Activated B cell treated with CpG ODN at 0.5 μM for 24 hours (primary cell): ENCODE measurements around the gene MATCAP1. TPM values are rescaled to one million over a fixed set of nuclear protein-coding genes. Genes with fewer than 3 reads are reported as not detected.

ENCODE experiments used
- ATAC-seq: fragments of 200-7000 bp; cut with Tn5 transposase; one replicate; pipeline ENCODE4 v1.10.0; 2021; ENCODE audit warnings: low read depth, mild to moderate bottlenecking, moderate library complexity
- CTCF ChIA-PET: fragments of 350-600 bp; sonication (Branson Sonifier 250); formaldehyde crosslinking; loops from one replicate; lab custom pipeline; 2021; ENCODE audit warnings: antibody characterized with exemption; lab: Charles Lee
- POLR2A ChIA-PET: fragments of 350-600 bp; sonication (Branson Sonifier 250); formaldehyde crosslinking; loops from one replicate; lab custom pipeline; 2021; ENCODE audit warnings: antibody characterized with exemption; lab: Charles Lee
- DNase-seq: peaks from one replicate; pipeline ENCODE4 v3.0.0; 2022
- H3K27ac Mint-ChIP-seq: one replicate; pipeline ENCODE4 v1.8.0; 2020; ENCODE audit warnings: mixed read lengths
- H3K27me3 Mint-ChIP-seq: one replicate; pipeline ENCODE4 v1.8.0; 2021; ENCODE audit warnings: mixed read lengths
- H3K36me3 Mint-ChIP-seq: one replicate; pipeline ENCODE4 v1.8.0; 2021; ENCODE audit warnings: low read depth, mixed read lengths
- H3K4me1 Mint-ChIP-seq: one replicate; pipeline ENCODE4 v1.8.0; 2021; ENCODE audit warnings: mixed read lengths
- H3K4me3 Mint-ChIP-seq: one replicate; pipeline ENCODE4 v1.8.0; 2020; ENCODE audit warnings: mild to moderate bottlenecking, mixed read lengths
- H3K9me3 Mint-ChIP-seq: one replicate; pipeline ENCODE4 v1.8.0; 2020; ENCODE audit warnings: mixed read lengths
- CTCF ChIP-seq: fragments of 200-600 bp; IDR thresholded peaks from one replicate; pipeline ENCODE4 v1.8.0; 2022; ENCODE audit warnings: antibody characterized with exemption, mild to moderate bottlenecking
- intact Hi-C: fragments of 100-400 bp; cut with micrococcal nuclease; formaldehyde crosslinking; loops from one replicate; pipeline ENCODE4 v1.15.1; 2024
- total RNA-seq: library from RNA; stranded (reverse); gene quantifications from 2 replicates; pipeline ENCODE4 v1.2.3, GENCODE V29; 2022

MATCAP1 gene
- total RNA-seq, 1 donor from 2014 or later = 18.7 TPM

DNA sequence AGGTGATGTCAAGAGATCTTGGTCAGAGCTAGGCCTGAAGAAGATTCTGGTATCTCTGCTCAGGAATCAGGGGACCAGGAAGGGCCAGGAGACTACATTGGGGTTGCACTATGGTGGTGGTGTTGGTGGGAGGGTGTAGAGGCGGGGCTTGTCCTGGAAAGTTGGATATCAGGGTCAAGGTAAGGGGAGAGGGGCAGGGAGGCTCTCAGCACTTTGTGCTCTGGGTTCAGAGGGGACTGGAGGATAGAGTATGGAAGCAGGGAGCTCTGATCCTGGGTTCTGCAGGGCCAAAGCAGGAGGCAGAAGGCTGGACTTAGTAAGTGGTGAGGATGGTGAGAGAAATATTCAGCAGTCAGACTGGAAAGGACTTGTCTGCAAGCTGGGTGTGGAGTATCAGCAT is 10.4 kb downstream of the MATCAP1 start:
- ATAC-seq (no peak), DNase-seq (no peak)
- peaks cover 60% of the 10 kb centered on the region for H3K27me3 Mint-ChIP-seq
- intact Hi-C loops = no loop called here
- no peaks in the 10 kb centered on the region for H3K36me3 Mint-ChIP-seq
- POLR2A ChIA-PET = interaction anchor here (0.7 to 1.7 kb wide), 3 partner anchors 10 to 143 kb away, joined by 3 to 5 read pairs (median 4); no protein-coding TSS in a partner anchor
- no peaks in the 10 kb centered on the region for H3K9me3 Mint-ChIP-seq
- no peak for TF ChIP-seq CTCF
- no peak overlapping the region for H3K27ac Mint-ChIP-seq
- peaks cover 28% of the 10 kb centered on the region for H3K4me1 Mint-ChIP-seq
- peak overlapping the region; percentile 71 for H3K4me3 Mint-ChIP-seq
- CTCF ChIA-PET = interaction anchor here (1.8 kb wide), 1 partner anchor 18 kb away, joined by 6 read pairs; no protein-coding TSS in a partner anchor

- intact Hi-C loops = no loop called here
- no peak for TF ChIP-seq CTCF
- DNase-seq = no peak
- Mint-ChIP-seq H3K9me3 (no peaks in the 10 kb centered on the region), H3K27ac (no peak overlapping the region), H3K4me1 (peaks cover 27% of the 10 kb centered on the region), H3K36me3 (no peaks in the 10 kb centered on the region), H3K4me3 (peak overlapping the region; percentile 38), H3K27me3 (peaks cover 65% of the 10 kb centered on the region)
- CTCF ChIA-PET = interaction anchor here (2.9 kb wide), 1 partner anchor 16 kb away, joined by 9 read pairs; no protein-coding TSS in a partner anchor
- POLR2A ChIA-PET = no interaction called here
- no peak for ATAC-seq
These were observed 12.7 kb downstream of the MATCAP1 start for GRCh38 chr16:67170949-67171649.

DNA sequence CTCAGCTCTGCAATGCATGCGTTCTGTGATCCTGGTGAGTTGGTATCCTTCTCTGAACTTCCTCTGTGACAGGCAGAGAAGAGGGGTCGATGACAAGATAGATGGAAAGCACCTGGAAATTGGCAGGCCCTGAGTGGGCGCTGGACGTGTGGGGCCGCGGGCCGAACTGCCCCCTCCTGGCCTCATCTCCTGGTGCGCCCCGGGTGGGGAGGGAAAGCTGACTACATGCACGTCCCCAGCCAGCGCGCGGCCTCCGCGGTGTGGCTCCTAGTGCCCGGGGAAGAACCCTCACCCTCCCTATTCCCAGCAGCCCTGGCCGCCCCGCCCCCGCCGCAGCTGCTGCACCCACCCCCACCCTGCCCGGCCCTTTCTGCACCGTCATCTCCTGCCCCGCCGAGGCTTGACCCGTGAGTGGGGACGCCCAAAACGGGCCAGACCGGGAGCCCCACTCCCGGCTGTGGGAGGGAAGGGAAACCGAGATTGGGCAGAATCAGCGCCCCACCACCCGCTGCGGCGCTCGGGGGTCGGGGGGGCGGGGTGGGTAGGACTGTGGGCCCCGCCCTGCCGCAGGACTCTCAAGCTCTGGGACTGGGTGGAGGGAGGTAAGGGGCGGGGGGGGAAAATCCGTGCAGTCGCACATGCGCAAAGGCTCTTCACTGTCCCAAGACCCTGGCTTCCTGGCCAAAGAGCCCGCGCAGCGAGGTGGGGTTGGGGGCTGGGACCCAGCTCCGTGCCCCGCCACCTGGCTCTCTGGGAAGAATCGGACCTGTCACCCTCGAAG is 13.4 kb downstream of the MATCAP1 start, which contains the start of gene NOL3:
NOL3 (plus strand) TSS at position 371 of the 781 bp plus-strand sequence.
- H3K27me3 Mint-ChIP-seq = peaks cover 64% of the 10 kb centered on the region
- POLR2A ChIA-PET = interaction anchor here (0.6 to 1.4 kb wide), 2 partner anchors 10 to 16 kb away, joined by 3 to 4 read pairs; no protein-coding TSS in a partner anchor
- intact Hi-C loops = no loop called here
- H3K36me3 Mint-ChIP-seq = no peaks in the 10 kb centered on the region
- no peaks in the 10 kb centered on the region for H3K9me3 Mint-ChIP-seq
- CTCF ChIA-PET = interaction anchor here (1.0 to 2.9 kb wide), 2 partner anchors 14 to 15 kb away, joined by 3 to 9 read pairs; no protein-coding TSS in a partner anchor
- no peak for TF ChIP-seq CTCF
- ATAC-seq (peak; percentile 29), DNase-seq (no peak)
- H3K4me1 Mint-ChIP-seq = peaks cover 27% of the 10 kb centered on the region
- H3K27ac Mint-ChIP-seq = no peak within 1 kb of the TSS
- H3K4me3 Mint-ChIP-seq = peak within 1 kb of the TSS; percentile 70

- intact Hi-C loops = no loop called here
- POLR2A ChIA-PET = interaction anchor here (1.4 kb wide), 1 partner anchor 9 kb away, joined by 3 read pairs; no protein-coding TSS in a partner anchor
- no peak overlapping the region for H3K27ac Mint-ChIP-seq
- CTCF ChIA-PET = interaction anchor here (1.0 to 2.9 kb wide), 2 partner anchors 13 to 14 kb away, joined by 3 to 9 read pairs; no protein-coding TSS in a partner anchor
- no peak for TF ChIP-seq CTCF
- peaks cover 32% of the 10 kb centered on the region for H3K4me1 Mint-ChIP-seq
- peaks cover 69% of the 10 kb centered on the region for H3K27me3 Mint-ChIP-seq
- no peak for ATAC-seq
- H3K9me3 Mint-ChIP-seq = no peaks in the 10 kb centered on the region
- no peaks in the 10 kb centered on the region for H3K36me3 Mint-ChIP-seq
- no peak for DNase-seq
- peak overlapping the region; percentile 70 for H3K4me3 Mint-ChIP-seq
These were observed 14.1 kb downstream of the MATCAP1 start for GRCh38 chr16:67169642-67170167.
